Lower lobe of right lung (tissue), 2 donors: ENCODE data around the gene DNAJB14. TPM values are rescaled to one million over a fixed set of nuclear protein-coding genes. Genes with fewer than 3 reads are reported as not detected.
"Not testable (repeated sequence)": the region's sequence is repeated elsewhere in the genome, so short reads cannot be mapped to it uniquely, and the experiment has no call there.

ENCODE experiments used
- ATAC-seq, 2 donors: fragments of 200-7000 bp; cut with Tn5 transposase; one replicate each; pipeline ENCODE4 v1.9.1; 2020 to 2022; ENCODE audit warnings: mild to moderate bottlenecking in 2 of 2, moderate library complexity in 2 of 2
- DNase-seq: peaks from one replicate; pipeline ENCODE4 v3.0.0-alpha.2; 2020
- H3K27ac ChIP-seq: fragments of 200-600 bp; one replicate; pipeline ENCODE4 v1.8.0; 2022
- H3K27me3 ChIP-seq: fragments of 200-600 bp; one replicate; pipeline ENCODE4 v1.8.0; 2022; ENCODE audit warnings: low read depth
- H3K36me3 ChIP-seq: fragments of 200-600 bp; one replicate; pipeline ENCODE4 v1.8.0; 2022; ENCODE audit warnings: mild to moderate bottlenecking
- H3K4me1 ChIP-seq: fragments of 200-600 bp; one replicate; pipeline ENCODE4 v1.8.0; 2022
- H3K4me3 ChIP-seq: fragments of 200-600 bp; one replicate; pipeline ENCODE4 v1.8.0; 2022; ENCODE audit warnings: mild to moderate bottlenecking
- H3K9me3 ChIP-seq: fragments of 200-600 bp; one replicate; pipeline ENCODE4 v1.8.0; 2022
- CTCF ChIP-seq: fragments of 200-600 bp; IDR thresholded peaks from one replicate; pipeline ENCODE4 v1.8.0; 2022; ENCODE audit warnings: antibody characterized with exemption, mild to moderate bottlenecking
- intact Hi-C: fragments of 100-400 bp; cut with DNase I; formaldehyde crosslinking; loops from one replicate; pipeline ENCODE4 v1.11.0; 2022
- total RNA-seq: library from RNA; stranded (reverse); fragmentation: NEBNext Ultra II Directional; extraction: Animal tissue kit (Norgen Biotek cat#: 25700); gene quantifications from one replicate; pipeline ENCODE4 v1.2.1, GENCODE V29; 2021
- donor health status: DM: no; HTN: yes; CAD: no; lungs with severe emphysema.

The DNAJB14 gene
- total RNA-seq, 1 donor from 2014 or later: 60.3 TPM

- Histone ChIP-seq H3K4me3 (no peak overlapping the region), H3K4me1 (no peaks in the 10 kb centered on the region), H3K27ac (no peak overlapping the region), H3K27me3 (no peaks in the 10 kb centered on the region), H3K36me3 (no peaks in the 10 kb centered on the region), H3K9me3 (no peaks in the 10 kb centered on the region)
- intact Hi-C loops: no loop called here
- ATAC-seq (no peak), DNase-seq (no peak)
- no peak for TF ChIP-seq CTCF
Observed at GRCh38 chr4:99965173-99965572, 18.8 kb upstream of the DNAJB14 start.

- Histone ChIP-seq H3K27ac (no peak overlapping the region), H3K36me3 (no peaks in the 10 kb centered on the region), H3K4me3 (no peak overlapping the region), H3K9me3 (no peaks in the 10 kb centered on the region), H3K4me1 (no peaks in the 10 kb centered on the region), H3K27me3 (no peaks in the 10 kb centered on the region)
- no peak for ATAC-seq
- TF ChIP-seq CTCF: no peak
- intact Hi-C loops: no loop called here
- no peak for DNase-seq
Observed at GRCh38 chr4:99961711-99962110, 15.3 kb upstream of the DNAJB14 start.

GRCh38 chr4:99960648-99961047 lies 14.2 kb upstream of the DNAJB14 start:
- intact Hi-C loops: no loop called here
- no peak for TF ChIP-seq CTCF
- ATAC-seq (no peak), DNase-seq (no peak)
- Histone ChIP-seq H3K4me3 (no peak overlapping the region), H3K9me3 (no peaks in the 10 kb centered on the region), H3K36me3 (no peaks in the 10 kb centered on the region), H3K4me1 (no peaks in the 10 kb centered on the region), H3K27ac (no peak overlapping the region), H3K27me3 (no peaks in the 10 kb centered on the region)

GRCh38 chr4:99958207-99958606 lies 11.8 kb upstream of the DNAJB14 start:
- H3K4me3 ChIP-seq, H3K4me1 ChIP-seq, intact Hi-C loops, H3K36me3 ChIP-seq, ATAC-seq, DNase-seq, H3K9me3 ChIP-seq, H3K27ac ChIP-seq, H3K27me3 ChIP-seq: not testable (repeated sequence)

- Histone ChIP-seq H3K36me3 (peaks cover 6% of the 10 kb centered on the region), H3K27ac (peak overlapping the region; percentile 81), H3K27me3 (no peaks in the 10 kb centered on the region), H3K4me1 (peaks cover 27% of the 10 kb centered on the region), H3K4me3 (peak overlapping the region; percentile 80), H3K9me3 (no peaks in the 10 kb centered on the region)
- DNase-seq (no peak), ATAC-seq (no peak)
- no peak for TF ChIP-seq CTCF
- intact Hi-C loops: no loop called here
Observed at GRCh38 chr4:99950913-99951254, 4.5 kb upstream of the DNAJB14 start.

GRCh38 chr4:99949999-99950912 lies 3.8 kb upstream of the DNAJB14 start, which contains the start of gene H2AZ1:
Gene H2AZ1, minus strand, starts transcription at chr4:99950275. Its CDS starts 105 bp downstream, at chr4:99950170.
- ATAC-seq (peak; percentile 91 to 94), DNase-seq (peak; percentile 99)
- Histone ChIP-seq H3K27me3 (no peaks in the 10 kb centered on the region), H3K4me1 (peaks cover 30% of the 10 kb centered on the region), H3K36me3 (peaks cover 6% of the 10 kb centered on the region), H3K9me3 (no peaks in the 10 kb centered on the region), H3K4me3 (peak within 1 kb of the TSS; percentile 80), H3K27ac (peak within 1 kb of the TSS; percentile 81)
- no peak for TF ChIP-seq CTCF
- intact Hi-C loops: loop anchor here (10.0 kb wide), 2 partner anchors 55 to 385 kb away; partner anchors contain the start of genes LAMTOR3 and TRMT10A
